Peyer's patch (tissue), 4 donors: ENCODE data around the gene BMF. TPM values are rescaled to one million over a fixed set of nuclear protein-coding genes. Genes with fewer than 3 reads are reported as not detected.
"Not testable (repeated sequence)": the region's sequence is repeated elsewhere in the genome, so short reads cannot be mapped to it uniquely, and the experiment has no call there.

Source experiments
- DNase-seq, 3 donors: peaks; one replicate each; pipeline ENCODE4 v3.0.0-alpha.2; 2017 to 2019
- H3K27ac ChIP-seq, 4 donors: fragments of 200-600 bp; sonication (generic); one replicate each; pipeline ENCODE4 v1.5.1; 2016 to 2019
- H3K27me3 ChIP-seq, 2 donors: fragments of 200-600 bp; sonication (generic); one replicate each; pipeline ENCODE4 v1.5.1; 2019
- H3K36me3 ChIP-seq, 3 donors: fragments of 200-600 bp; sonication (generic); one replicate each; pipeline ENCODE4 v1.5.1; 2016 to 2019
- H3K4me1 ChIP-seq, 4 donors: fragments of 200-600 bp; sonication (generic); one replicate each; pipeline ENCODE4 v1.5.1; 2016 to 2019
- H3K4me3 ChIP-seq, 4 donors: fragments of 200-600 bp; sonication (generic); 1 replicate in 3 of 4; 2 replicates in 1 of 4; pipeline ENCODE4 v1.5.1; 2016 to 2019; ENCODE audit warnings: mild to moderate bottlenecking in 1 of 4
- H3K9me3 ChIP-seq, 4 donors: fragments of 200-600 bp; sonication (generic); one replicate each; pipeline ENCODE4 v1.5.1; 2016 to 2019; ENCODE audit warnings: mild to moderate bottlenecking in 1 of 4
- POLR2A ChIP-seq, 2 donors: fragments of 450-650 bp; IDR thresholded peaks; one replicate each; pipeline ENCODE4 v1.5.1; 2017; ENCODE audit warnings: antibody characterized with exemption in 2 of 2, mild to moderate bottlenecking in 2 of 2, moderate library complexity in 2 of 2
- total RNA-seq, 4 donors: library from RNA; depleted of rRNA; stranded (reverse); fragments of >200 nt; gene quantifications; one replicate each; pipeline ENCODE4 v1.1.0, GENCODE V29; 2016
- TF ChIP-seq, protein P1 (sequence below), 6 experiments: fragments of 450-650 bp in 4 of 6; fragments of 200-600 bp in 2 of 6; sonication (generic) in 1 of 6; IDR thresholded peaks; one replicate each; pipeline ENCODE4 v1.5.1; 2017 to 2019; ENCODE audit warnings: antibody characterized with exemption in 6 of 6, mild to moderate bottlenecking in 3 of 6, moderate library complexity in 1 of 6

Gene BMF
- total RNA-seq, 4 donors from 2014 or later = 13.5 to 98.2 (median 26.1) TPM

DNA sequence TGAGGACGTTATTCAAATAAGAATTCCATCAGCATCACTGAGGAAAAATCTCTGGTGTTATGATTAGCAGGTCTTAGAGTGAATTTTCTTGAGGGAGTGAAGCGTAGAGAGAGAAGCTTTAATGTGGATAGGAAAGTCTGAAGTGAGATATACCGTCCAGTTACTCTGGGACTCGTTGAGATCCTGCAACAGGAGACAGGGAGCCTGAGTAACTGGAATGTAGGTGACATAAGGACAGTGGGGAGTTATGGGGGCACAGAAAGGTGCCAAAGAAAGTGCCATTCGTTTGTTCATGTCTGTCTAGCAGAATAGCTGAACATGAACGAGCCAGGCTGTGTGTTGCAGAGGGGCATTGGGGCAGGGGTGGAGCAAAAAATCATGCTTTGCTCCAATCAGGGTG is 42.8 kb upstream of the BMF start:
- Histone ChIP-seq H3K36me3 (no peaks in the 10 kb centered on the region), H3K4me3 (no peak overlapping the region)

DNA sequence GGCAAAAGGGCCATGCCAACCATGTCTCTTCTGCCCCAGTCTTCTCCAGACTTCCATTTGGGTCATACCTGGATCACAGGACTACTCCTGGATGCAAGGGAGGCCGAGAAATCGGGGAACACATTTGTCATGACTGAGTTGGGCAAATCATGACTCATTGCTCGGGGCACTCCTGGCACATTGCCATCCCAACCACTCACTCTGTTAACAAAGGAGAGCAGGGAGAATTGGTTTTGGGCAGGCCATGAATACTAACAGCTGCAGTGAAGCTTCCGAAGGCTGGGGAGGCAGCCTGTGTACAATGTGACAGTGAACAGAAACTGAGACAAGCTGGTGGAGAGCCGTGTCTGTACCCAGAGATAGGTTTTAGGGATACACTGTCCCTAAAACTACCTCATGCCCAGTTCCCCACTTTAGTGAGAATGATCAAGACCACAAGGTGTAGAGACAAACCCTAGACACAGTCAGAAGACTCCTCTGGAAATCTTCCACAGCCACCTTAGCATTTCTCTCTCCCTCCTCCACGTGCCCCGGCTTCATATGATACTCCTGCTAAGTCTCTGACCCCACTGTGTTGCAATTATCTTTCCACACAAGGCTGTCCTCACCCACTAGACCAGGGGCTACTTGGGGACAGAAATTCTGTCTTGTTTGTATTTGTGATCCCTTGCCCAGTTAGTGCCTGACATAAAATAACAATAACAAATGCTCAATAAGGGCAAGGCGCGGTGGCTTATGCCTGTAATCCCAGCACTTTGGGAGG is 41.7 kb upstream of the BMF start:
- Histone ChIP-seq H3K4me1 (peaks cover 0 to under 1% (median 0%) of the 10 kb centered on the region in 4 donors), H3K27me3 (no peaks in the 10 kb centered on the region), H3K9me3 (no peaks in the 10 kb centered on the region), H3K36me3 (no peaks in the 10 kb centered on the region), H3K4me3 (no peak overlapping the region), H3K27ac (no peak overlapping the region)
- no peak for DNase-seq
- no peak for TF ChIP-seq POLR2A (IDR thresholded peaks at IDR 0.05)
- TF ChIP-seq, protein P1, sequence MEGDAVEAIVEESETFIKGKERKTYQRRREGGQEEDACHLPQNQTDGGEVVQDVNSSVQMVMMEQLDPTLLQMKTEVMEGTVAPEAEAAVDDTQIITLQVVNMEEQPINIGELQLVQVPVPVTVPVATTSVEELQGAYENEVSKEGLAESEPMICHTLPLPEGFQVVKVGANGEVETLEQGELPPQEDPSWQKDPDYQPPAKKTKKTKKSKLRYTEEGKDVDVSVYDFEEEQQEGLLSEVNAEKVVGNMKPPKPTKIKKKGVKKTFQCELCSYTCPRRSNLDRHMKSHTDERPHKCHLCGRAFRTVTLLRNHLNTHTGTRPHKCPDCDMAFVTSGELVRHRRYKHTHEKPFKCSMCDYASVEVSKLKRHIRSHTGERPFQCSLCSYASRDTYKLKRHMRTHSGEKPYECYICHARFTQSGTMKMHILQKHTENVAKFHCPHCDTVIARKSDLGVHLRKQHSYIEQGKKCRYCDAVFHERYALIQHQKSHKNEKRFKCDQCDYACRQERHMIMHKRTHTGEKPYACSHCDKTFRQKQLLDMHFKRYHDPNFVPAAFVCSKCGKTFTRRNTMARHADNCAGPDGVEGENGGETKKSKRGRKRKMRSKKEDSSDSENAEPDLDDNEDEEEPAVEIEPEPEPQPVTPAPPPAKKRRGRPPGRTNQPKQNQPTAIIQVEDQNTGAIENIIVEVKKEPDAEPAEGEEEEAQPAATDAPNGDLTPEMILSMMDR (IDR thresholded peaks at IDR 0.05) = no peak

More for the DNA sequence above, 42.8 kb upstream of the BMF start:
- H3K27ac ChIP-seq = no peak overlapping the region
- peaks cover 0 to 4% (median 0%) of the 10 kb centered on the region in 4 donors for H3K4me1 ChIP-seq
- H3K9me3 ChIP-seq = no peaks in the 10 kb centered on the region
- H3K27me3 ChIP-seq = no peaks in the 10 kb centered on the region
- DNase-seq = no peak
- no peak for TF ChIP-seq POLR2A (IDR thresholded peaks at IDR 0.05)
- TF ChIP-seq, protein P1 (IDR thresholded peaks at IDR 0.05) = no peak

DNA sequence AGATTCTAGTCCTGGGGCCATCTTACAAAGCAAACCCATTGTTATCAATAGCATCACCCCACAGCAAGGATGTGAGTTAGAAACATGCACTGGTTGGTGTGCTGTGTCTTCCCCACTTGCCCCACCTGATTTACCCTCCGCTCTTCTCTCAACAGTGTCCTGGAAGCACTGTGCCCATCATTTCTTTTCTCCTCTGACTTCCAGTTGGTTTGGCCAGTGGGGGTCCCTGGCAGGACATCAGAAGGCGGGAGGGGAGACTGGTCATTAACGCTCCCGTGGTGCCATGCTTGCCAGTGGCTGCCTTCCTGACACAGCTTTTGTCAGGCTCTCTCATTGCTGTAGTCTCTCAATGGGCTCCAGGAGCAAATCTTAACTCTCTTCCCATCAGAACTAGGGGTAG is 40.7 kb upstream of the BMF start:
- Histone ChIP-seq H3K36me3 (no peaks in the 10 kb centered on the region), H3K27ac (no peak overlapping the region), H3K9me3 (no peaks in the 10 kb centered on the region), H3K4me3 (no peak overlapping the region), H3K4me1 (no peaks in the 10 kb centered on the region), H3K27me3 (no peaks in the 10 kb centered on the region)
- DNase-seq = no peak
- no peak for TF ChIP-seq POLR2A (IDR thresholded peaks at IDR 0.05)
- TF ChIP-seq, protein P1 (IDR thresholded peaks at IDR 0.05) = no peak

DNA sequence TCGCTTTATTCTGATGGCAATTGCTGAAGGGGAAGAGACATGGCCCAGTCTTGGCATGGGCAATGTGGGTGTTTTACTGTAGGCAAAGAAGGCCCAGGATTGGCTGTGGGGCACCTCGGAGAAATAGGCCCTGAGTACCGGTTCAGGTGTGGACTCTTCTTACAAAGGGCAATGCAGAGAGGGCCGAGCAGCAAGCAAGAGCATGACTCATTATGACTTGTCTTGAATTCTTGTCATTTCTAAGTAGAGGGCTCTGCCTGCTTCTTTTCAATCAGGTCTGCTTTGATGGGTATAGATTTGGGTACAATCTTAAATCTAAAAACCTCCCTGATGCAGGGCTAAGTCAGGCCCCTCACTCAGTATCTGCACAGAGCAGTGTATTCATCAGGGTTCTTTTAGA is 37.4 kb upstream of the BMF start:
- TF ChIP-seq, protein P1 (IDR thresholded peaks at IDR 0.05) = no peak
- TF ChIP-seq POLR2A (IDR thresholded peaks at IDR 0.05) = no peak
- Histone ChIP-seq H3K4me3 (no peak overlapping the region), H3K9me3 (no peaks in the 10 kb centered on the region), H3K27ac (no peak overlapping the region), H3K36me3 (no peaks in the 10 kb centered on the region), H3K27me3 (no peaks in the 10 kb centered on the region), H3K4me1 (no peaks in the 10 kb centered on the region)
- DNase-seq = no peak

DNA sequence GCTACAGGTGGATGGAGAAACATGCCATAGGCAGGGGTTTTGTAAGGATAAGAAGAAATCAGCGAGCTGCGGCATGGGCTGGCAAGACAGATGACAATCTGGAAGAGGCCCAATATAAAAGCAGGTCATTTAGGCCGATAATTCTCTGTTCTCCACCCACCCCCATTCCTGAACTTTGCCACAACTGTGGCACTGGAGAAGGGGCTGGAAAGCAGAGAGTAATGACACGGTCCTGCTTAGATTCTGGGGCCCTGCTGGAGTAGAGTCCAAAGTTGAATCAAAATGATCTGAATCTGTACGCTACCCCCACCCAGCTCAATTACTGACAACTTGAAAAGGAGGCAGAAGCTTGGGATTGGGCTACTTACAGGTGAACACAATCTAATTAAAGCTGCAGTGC is 33.7 kb upstream of the BMF start:
- H3K4me1 ChIP-seq = no peaks in the 10 kb centered on the region
- H3K4me3 ChIP-seq = no peak overlapping the region
- DNase-seq = no peak
- TF ChIP-seq POLR2A (IDR thresholded peaks at IDR 0.05) = no peak
- TF ChIP-seq, protein P1 (IDR thresholded peaks at IDR 0.05) = no peak
- H3K27me3 ChIP-seq = no peaks in the 10 kb centered on the region
- H3K27ac ChIP-seq = no peak overlapping the region
- no peaks in the 10 kb centered on the region for H3K9me3 ChIP-seq
- no peaks in the 10 kb centered on the region for H3K36me3 ChIP-seq

DNA sequence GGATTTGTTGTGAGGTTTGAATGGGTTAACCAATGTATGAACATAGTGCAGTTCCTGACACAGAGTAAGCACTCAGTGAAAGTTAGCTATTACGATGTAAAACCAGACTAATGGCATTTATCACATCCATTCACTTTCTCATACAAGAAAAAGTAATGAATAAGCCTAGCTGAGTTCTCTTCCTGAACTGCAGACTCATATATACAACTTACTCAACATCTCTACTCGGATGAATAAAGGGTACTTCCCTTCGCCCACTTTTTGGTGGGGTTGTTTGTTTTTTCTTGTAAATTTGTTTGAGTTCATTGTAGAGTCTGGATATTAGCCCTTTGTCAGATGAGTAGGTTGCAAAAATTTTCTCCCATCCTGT is 29.5 kb upstream of the BMF start:
- H3K36me3 ChIP-seq, DNase-seq, H3K4me1 ChIP-seq, H3K4me3 ChIP-seq, H3K27ac ChIP-seq, H3K27me3 ChIP-seq, H3K9me3 ChIP-seq: not testable (repeated sequence)
